NB4 (cell line): ENCODE data around the gene USP11.

ENCODE experiments used
- DNase-seq: peaks from one replicate; pipeline ENCODE4 v3.0.0; 2010; ENCODE audit warnings: low read depth
- H3K4me3 ChIP-seq: one replicate; pipeline ENCODE4 v1.5.1; 2011; ENCODE audit warnings: mild to moderate bottlenecking, low read depth, low read length, moderate library complexity
- MYC ChIP-seq: IDR thresholded peaks from 2 replicates; pipeline ENCODE4 v1.6.1; 2011; ENCODE audit warnings: low read depth, low read length
- POLR2A ChIP-seq: IDR thresholded peaks from 2 replicates; pipeline ENCODE4 v1.6.1; 2011; ENCODE audit warnings: mild to moderate bottlenecking; ENCODE audit not compliant: insufficient read length; ENCODE audit errors: extremely low read depth
- TF ChIP-seq, protein P1 (sequence below): IDR thresholded peaks from 2 replicates; pipeline ENCODE4 v1.6.1; 2011; ENCODE audit warnings: low read depth, low read length
- TF ChIP-seq, protein P2 (sequence below): IDR thresholded peaks from one replicate; pipeline ENCODE4 v1.5.1; 2012; ENCODE audit warnings: low read depth, low read length

USP11 gene

DNA sequence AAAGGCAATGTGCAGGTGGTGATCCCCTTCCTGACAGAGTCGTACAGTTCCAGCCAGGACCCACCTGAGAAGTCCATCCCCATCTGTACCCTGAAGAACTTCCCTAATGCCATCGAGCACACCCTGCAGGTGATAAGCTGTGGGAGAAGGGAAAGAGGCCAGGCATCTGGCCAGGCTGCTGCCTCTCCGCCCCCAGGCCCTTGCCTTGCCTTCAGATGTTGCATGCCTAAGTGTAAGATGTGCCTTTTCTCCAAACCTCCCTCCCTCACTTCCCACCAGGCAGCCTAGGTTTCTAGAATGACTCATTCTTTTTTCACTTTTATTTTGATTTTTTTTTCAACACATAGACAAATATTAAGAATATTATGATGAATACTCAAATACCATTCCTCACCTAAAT, 26.5 kb upstream of the USP11 start:
- DNase-seq = no peak
- no peak for TF ChIP-seq MYC
- TF ChIP-seq, protein P1, sequence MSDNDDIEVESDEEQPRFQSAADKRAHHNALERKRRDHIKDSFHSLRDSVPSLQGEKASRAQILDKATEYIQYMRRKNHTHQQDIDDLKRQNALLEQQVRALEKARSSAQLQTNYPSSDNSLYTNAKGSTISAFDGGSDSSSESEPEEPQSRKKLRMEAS = no peak
- no peak for TF ChIP-seq POLR2A
- TF ChIP-seq, protein P2, sequence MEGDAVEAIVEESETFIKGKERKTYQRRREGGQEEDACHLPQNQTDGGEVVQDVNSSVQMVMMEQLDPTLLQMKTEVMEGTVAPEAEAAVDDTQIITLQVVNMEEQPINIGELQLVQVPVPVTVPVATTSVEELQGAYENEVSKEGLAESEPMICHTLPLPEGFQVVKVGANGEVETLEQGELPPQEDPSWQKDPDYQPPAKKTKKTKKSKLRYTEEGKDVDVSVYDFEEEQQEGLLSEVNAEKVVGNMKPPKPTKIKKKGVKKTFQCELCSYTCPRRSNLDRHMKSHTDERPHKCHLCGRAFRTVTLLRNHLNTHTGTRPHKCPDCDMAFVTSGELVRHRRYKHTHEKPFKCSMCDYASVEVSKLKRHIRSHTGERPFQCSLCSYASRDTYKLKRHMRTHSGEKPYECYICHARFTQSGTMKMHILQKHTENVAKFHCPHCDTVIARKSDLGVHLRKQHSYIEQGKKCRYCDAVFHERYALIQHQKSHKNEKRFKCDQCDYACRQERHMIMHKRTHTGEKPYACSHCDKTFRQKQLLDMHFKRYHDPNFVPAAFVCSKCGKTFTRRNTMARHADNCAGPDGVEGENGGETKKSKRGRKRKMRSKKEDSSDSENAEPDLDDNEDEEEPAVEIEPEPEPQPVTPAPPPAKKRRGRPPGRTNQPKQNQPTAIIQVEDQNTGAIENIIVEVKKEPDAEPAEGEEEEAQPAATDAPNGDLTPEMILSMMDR = no peak
- no peak overlapping the region for H3K4me3 ChIP-seq

DNA sequence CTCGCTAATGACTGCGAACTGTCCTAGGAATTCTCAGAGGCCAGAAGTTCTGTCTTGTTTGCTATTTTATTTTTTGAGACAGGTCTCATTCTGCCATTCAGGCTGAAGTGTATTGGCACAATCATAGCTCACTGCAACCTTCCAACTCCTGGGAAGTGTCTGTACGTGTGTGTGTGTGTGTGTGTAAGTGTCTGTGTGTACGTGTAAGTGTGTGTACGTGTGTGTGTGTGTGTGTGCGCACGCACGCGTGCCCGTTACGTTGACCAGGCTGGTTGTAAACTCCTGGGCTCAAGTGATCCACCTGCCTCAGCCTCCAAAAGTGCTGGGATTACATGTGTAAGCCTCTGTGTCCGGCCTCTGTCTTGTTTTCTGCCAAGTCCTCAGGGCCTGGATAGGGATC, 24.7 kb upstream of the USP11 start:
- no peak overlapping the region for H3K4me3 ChIP-seq
- TF ChIP-seq MYC = no peak
- TF ChIP-seq, protein P2 = no peak
- TF ChIP-seq, protein P1 = no peak
- TF ChIP-seq POLR2A = no peak

DNA sequence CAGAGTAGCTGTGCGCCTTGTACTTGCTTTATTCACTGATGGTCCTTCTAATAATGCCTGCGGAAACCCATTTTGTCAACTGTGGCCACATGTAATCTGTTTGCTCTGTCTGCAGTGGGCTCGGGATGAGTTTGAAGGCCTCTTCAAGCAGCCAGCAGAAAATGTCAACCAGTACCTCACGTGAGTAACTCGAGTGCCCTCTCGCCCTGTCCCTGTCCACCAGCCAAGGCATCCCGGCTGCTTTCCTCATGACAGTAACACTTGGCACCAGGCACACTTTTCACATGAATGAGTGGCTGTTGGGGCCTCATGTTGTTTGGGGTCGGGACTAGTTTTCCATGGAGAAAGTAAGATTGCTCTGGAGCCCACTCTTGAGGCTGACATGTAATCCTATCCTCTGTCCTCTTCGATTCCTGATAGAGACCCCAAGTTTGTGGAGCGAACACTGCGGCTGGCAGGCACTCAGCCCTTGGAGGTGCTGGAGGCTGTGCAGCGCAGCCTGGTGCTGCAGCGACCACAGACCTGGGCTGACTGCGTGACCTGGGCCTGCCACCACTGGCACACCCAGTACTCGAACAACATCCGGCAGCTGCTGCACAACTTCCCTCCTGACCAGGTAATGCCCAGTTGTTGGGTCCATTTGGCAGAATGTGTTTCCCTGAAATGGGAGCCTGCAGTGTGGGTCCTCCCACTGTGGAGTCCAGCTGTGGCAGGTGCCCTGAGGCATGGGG, 23.1 kb upstream of the USP11 start:
- no peak overlapping the region for H3K4me3 ChIP-seq
- TF ChIP-seq MYC (no peak), POLR2A (no peak)
- TF ChIP-seq, protein P2 = no peak
- TF ChIP-seq, protein P1 = no peak
- no peak for DNase-seq

More for the DNA sequence above, 24.7 kb upstream of the USP11 start:
- DNase-seq = no peak

DNA sequence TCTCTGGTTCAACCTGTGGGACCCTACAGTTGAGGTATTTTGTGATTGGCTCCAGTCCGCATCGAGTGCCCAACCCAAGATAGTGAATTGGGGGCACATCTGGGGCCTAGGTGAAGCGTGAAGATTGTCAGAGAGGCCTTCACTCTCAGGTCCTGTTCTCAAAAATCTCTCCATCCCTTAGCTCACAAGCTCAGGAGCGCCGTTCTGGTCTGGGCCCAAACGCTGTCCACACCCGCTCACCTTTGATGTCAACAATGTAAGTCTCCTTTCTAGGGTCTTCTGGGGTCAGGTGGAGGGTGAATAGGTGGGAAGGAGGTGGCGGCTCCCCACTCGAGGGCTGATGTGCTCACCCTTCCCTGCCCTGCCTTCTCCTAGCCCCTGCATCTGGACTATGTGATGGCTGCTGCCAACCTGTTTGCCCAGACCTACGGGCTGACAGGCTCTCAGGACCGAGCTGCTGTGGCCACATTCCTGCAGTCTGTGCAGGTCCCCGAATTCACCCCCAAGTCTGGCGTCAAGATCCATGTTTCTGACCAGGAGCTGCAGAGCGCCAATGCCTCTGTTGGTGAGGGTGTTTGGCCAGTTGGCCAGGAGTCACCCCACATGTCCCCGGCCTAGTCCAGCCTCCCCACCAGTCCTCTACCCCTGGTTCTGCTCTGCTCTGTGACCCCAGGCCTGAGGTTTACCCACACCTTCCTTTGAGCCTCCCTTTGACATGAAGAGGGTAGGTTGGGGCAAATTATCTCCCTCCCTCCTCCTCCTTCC, 22.0 kb upstream of the USP11 start:
- DNase-seq = no peak
- TF ChIP-seq, protein P1 = no peak
- TF ChIP-seq POLR2A (no peak), MYC (no peak)
- no peak overlapping the region for H3K4me3 ChIP-seq

DNA sequence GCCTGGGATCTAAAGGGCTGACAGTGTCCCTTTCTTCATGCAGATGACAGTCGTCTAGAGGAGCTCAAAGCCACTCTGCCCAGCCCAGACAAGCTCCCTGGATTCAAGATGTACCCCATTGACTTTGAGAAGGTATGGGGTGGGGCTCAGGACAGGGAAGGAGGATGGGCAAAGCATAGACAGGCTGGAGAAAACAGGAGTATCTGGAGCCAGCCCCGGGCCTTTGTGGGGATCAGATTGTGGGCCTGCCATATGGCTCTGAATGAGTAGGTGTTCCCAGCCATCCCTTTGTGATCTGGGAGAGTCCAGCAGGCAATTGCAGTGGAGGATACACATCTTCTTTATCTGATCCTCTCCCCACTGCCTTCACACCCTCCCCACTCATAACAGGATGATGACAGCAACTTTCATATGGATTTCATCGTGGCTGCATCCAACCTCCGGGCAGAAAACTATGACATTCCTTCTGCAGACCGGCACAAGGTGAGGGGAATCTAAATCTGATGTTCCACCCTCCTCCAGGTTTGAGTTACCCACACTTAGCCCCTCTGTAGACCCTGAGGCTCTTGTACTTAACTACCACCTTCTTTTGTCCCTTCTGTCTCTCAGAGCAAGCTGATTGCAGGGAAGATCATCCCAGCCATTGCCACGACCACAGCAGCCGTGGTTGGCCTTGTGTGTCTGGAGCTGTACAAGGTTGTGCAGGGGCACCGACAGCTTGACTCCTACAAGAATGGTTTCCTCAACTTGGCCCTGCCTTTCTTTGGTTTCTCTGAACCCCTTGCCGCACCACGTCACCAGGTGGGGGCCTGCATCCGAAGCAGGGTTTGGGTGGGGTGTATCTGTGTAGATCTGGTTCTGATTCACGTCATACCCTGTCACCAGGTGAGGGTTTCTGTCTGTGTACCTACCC, 20.2 kb upstream of the USP11 start:
- H3K4me3 ChIP-seq = no peak overlapping the region
- DNase-seq = no peak
- TF ChIP-seq MYC (no peak), POLR2A (no peak)
- TF ChIP-seq, protein P2 = no peak
- TF ChIP-seq, protein P1 = no peak
